Measurements from ENCODE around the gene TMEM221. TPM values are rescaled to one million over a fixed set of nuclear protein-coding genes. Genes with fewer than 3 reads are reported as not detected.

Gene TMEM221
- total and polyA plus RNA-seq, 10 of the 15 experiments (the other 5 are each of a cell fraction or from before 2014, with no cell fraction given): 0.04 to 0.24 TPM; not detected in 8

GRCh38 chr19:17419621-17420474, 28.6 kb downstream of the TMEM221 start, which contains the start of gene MVB12A (continued):
- TF ChIP-seq HDGF (IDR thresholded peaks at IDR 0.05): peak; percentile 89; the same call in 1 of the 2 replicates
- TF ChIP-seq TAF1 (IDR thresholded peaks at IDR 0.05; ENCODE audit: borderline replicate concordance, low read depth, low read length): 0 out of 2 replicates have a peak, but pooled peaks have one; percentile 17
- TF ChIP-seq ETV6 (conservative IDR thresholded peaks at IDR 0.05 in 1 of 2, IDR thresholded peaks at IDR 0.05 in 1 of 2; ENCODE audit: borderline replicate concordance in 1 of 2, low read depth in 1 of 2): 0 out of 4 replicates have a peak, but pooled peaks of 1 of the 2 experiments have one; percentile 29
- no peak for TF ChIP-seq FOXK2 (IDR thresholded peaks at IDR 0.05)
- no peak for TF ChIP-seq BMI1 (IDR thresholded peaks at IDR 0.05; ENCODE audit: borderline replicate concordance)
- no peak for TF ChIP-seq MEF2A (IDR thresholded peaks at IDR 0.05; ENCODE audit: insufficient read depth, low read depth, low read length)
- no peak for TF ChIP-seq BCL11A (IDR thresholded peaks at IDR 0.05; ENCODE audit: low read depth, low read length)
- TF ChIP-seq ZNF592 (IDR thresholded peaks at IDR 0.05): no peak
- peak; percentile 16; the same call in 1 of the 2 replicates for TF ChIP-seq NKRF (conservative IDR thresholded peaks at IDR 0.05)
- peak; percentile 67 for TF ChIP-seq POLR2A (IDR thresholded peaks at IDR 0.05; ENCODE audit: low read depth, low read length)
- TF ChIP-seq STAT3 (IDR thresholded peaks at IDR 0.05; ENCODE audit: low read depth, low read length): no peak
- TF ChIP-seq PRDM15 (CRISPR knock-in tag; IDR thresholded peaks at IDR 0.05): no peak
- TF ChIP-seq NR2F1 (conservative IDR thresholded peaks at IDR 0.05): no peak
- peak; percentile 48; the same call in 1 of the 2 replicates for TF ChIP-seq SREBF2 (IDR thresholded peaks at IDR 0.05; ENCODE audit: low read length)
- peak; percentile 82 for TF ChIP-seq E2F8 (IDR thresholded peaks at IDR 0.05; ENCODE audit: low read depth, partially characterized antibody)
- no peak for TF ChIP-seq DPF2 (IDR thresholded peaks at IDR 0.05)
- TF ChIP-seq RAD51 (IDR thresholded peaks at IDR 0.05): peak; percentile 50; the same call in 1 of the 2 replicates
